Esophagus muscularis mucosa (tissue), 4 donors: ENCODE results near the gene SLX4. TPM values are rescaled to one million over a fixed set of nuclear protein-coding genes. Genes with fewer than 3 reads are reported as not detected.

Experiments
- DNase-seq: peaks from one replicate; pipeline ENCODE4 v3.0.0-alpha.2; 2017; ENCODE audit errors: extremely low spot score
- H3K27ac ChIP-seq, 4 donors: fragments of 200-600 bp; sonication (generic); replicated peaks in 1 of 4; 1 replicate in 3 of 4; 2 replicates in 1 of 4; pipeline ENCODE4 v1.5.1; 2016 to 2019; ENCODE audit warnings: mild to moderate bottlenecking in 1 of 4
- H3K27me3 ChIP-seq, 4 donors: fragments of 200-600 bp; sonication (generic); one replicate each; pipeline versions ENCODE4 v1.5.1 to v1.6.0; 2016 to 2019
- H3K36me3 ChIP-seq, 4 donors: fragments of 200-600 bp; sonication (generic); one replicate each; pipeline ENCODE4 v1.5.1; 2016 to 2019
- H3K4me1 ChIP-seq, 4 donors: fragments of 200-600 bp; sonication (generic); one replicate each; pipeline ENCODE4 v1.5.1; 2016 to 2019
- H3K4me3 ChIP-seq, 4 donors: fragments of 200-600 bp; sonication (generic); 1 replicate in 2 of 4; 2 replicates in 2 of 4; pipeline ENCODE4 v1.5.1; 2016 to 2019; ENCODE audit warnings: mild to moderate bottlenecking in 4 of 4, moderate library complexity in 1 of 4
- H3K9me3 ChIP-seq, 4 donors: fragments of 200-600 bp; sonication (generic); 1 replicate in 3 of 4; 2 replicates in 1 of 4; pipeline ENCODE4 v1.5.1; 2016 to 2019
- EP300 ChIP-seq: sonication (generic); formaldehyde crosslinking; IDR thresholded peaks from one replicate; pipeline ENCODE4 v1.6.1; 2017; ENCODE audit warnings: antibody characterized with exemption
- POLR2A ChIP-seq: fragments of 450-650 bp; IDR thresholded peaks from one replicate; pipeline ENCODE4 v1.6.1; 2017; ENCODE audit warnings: antibody characterized with exemption, moderate library complexity, mild to moderate bottlenecking, low read depth
- POLR2AphosphoS5 ChIP-seq, 2 donors: sonication (generic); formaldehyde crosslinking; IDR thresholded peaks; one replicate each; pipeline ENCODE4 v1.6.1; 2017; ENCODE audit warnings: antibody characterized with exemption in 2 of 2
- WGBS: methylation state at CpG from one replicate; pipeline ENCODE4 v1.1.5; 2018; 5-methylcytosine and 5-hydroxymethylcytosine counted together
- intact Hi-C: fragments of 100-400 bp; cut with DNase I; formaldehyde crosslinking; loops from one replicate; pipeline ENCODE4 v1.15.1; 2023
- total RNA-seq, 4 donors: library from RNA; depleted of rRNA; stranded (reverse); fragments of >200 nt; gene quantifications; one replicate each; pipeline versions ENCODE4 v1.1.0 to v1.2.1, GENCODE V29; 2016
- TF ChIP-seq, protein P1 (sequence below), 3 experiments: fragments of 200-600 bp in 2 of 3; fragments of 450-650 bp in 1 of 3; sonication (generic) in 2 of 3; IDR thresholded peaks; one replicate each; pipeline ENCODE4 v1.5.1; 2017 to 2019; ENCODE audit warnings: antibody characterized with exemption in 3 of 3, mild to moderate bottlenecking in 2 of 3, moderate library complexity in 1 of 3

SLX4 gene
- total RNA-seq, 4 donors from 2014 or later, result 3.0 to 5.8 (median 3.9) TPM

- Histone ChIP-seq H3K4me1 (peaks cover 10 to 17% (median 13%) of the 10 kb centered on the region in 4 donors), H3K9me3 (no peaks in the 10 kb centered on the region), H3K36me3 (peaks cover 0 to 35% (median 26%) of the 10 kb centered on the region in 4 donors), H3K4me3 (no peak overlapping the region), H3K27me3 (no peaks in the 10 kb centered on the region), H3K27ac (no peak overlapping the region)
- intact Hi-C loops, result no loop called here
- WGBS, result 94% methylated on average over 7 of the region's 7 CpGs
- DNase-seq, result no peak
- TF ChIP-seq EP300 (no peak), POLR2A (no peak), POLR2AphosphoS5 (IDR thresholded peaks at IDR 0.05) (no peak)
- TF ChIP-seq, protein P1, sequence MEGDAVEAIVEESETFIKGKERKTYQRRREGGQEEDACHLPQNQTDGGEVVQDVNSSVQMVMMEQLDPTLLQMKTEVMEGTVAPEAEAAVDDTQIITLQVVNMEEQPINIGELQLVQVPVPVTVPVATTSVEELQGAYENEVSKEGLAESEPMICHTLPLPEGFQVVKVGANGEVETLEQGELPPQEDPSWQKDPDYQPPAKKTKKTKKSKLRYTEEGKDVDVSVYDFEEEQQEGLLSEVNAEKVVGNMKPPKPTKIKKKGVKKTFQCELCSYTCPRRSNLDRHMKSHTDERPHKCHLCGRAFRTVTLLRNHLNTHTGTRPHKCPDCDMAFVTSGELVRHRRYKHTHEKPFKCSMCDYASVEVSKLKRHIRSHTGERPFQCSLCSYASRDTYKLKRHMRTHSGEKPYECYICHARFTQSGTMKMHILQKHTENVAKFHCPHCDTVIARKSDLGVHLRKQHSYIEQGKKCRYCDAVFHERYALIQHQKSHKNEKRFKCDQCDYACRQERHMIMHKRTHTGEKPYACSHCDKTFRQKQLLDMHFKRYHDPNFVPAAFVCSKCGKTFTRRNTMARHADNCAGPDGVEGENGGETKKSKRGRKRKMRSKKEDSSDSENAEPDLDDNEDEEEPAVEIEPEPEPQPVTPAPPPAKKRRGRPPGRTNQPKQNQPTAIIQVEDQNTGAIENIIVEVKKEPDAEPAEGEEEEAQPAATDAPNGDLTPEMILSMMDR (IDR thresholded peaks at IDR 0.05), result no peak
Measured at GRCh38 chr16:3607161-3607560, 4.2 kb downstream of the SLX4 start.

- intact Hi-C loops, result no loop called here
- Histone ChIP-seq H3K4me1 (peaks cover 10 to 13% (median 11%) of the 10 kb centered on the region in 4 donors), H3K4me3 (no peak overlapping the region), H3K27ac (no peak overlapping the region), H3K9me3 (no peaks in the 10 kb centered on the region), H3K36me3 (peaks cover 0 to 42% (median 31%) of the 10 kb centered on the region in 4 donors), H3K27me3 (no peaks in the 10 kb centered on the region)
- TF ChIP-seq POLR2A (no peak), EP300 (no peak), POLR2AphosphoS5 (IDR thresholded peaks at IDR 0.05) (no peak)
- WGBS, result 88% methylated on average over 11 of the region's 11 CpGs
- no peak for DNase-seq
Measured at GRCh38 chr16:3606441-3606840, 5.0 kb downstream of the SLX4 start.

GRCh38 chr16:3602320-3602653 is 9.1 kb downstream of the SLX4 start:
- peaks cover 6 to 68% (median 46%) of the 10 kb centered on the region in 4 donors for H3K36me3 ChIP-seq
- H3K4me1 ChIP-seq, result no peaks in the 10 kb centered on the region
- 81% methylated on average over 6 of the region's 7 CpGs for WGBS
- TF ChIP-seq EP300, result no peak
- TF ChIP-seq POLR2AphosphoS5 (IDR thresholded peaks at IDR 0.05), result no peak
- no peak for TF ChIP-seq POLR2A
- TF ChIP-seq, protein P1 (IDR thresholded peaks at IDR 0.05), result no peak
- no peak overlapping the region for H3K4me3 ChIP-seq
- H3K9me3 ChIP-seq, result no peaks in the 10 kb centered on the region
- H3K27me3 ChIP-seq, result no peaks in the 10 kb centered on the region
- no peak overlapping the region for H3K27ac ChIP-seq
- no peak for DNase-seq
- intact Hi-C loops, result no loop called here

GRCh38 chr16:3601614-3602319 is 9.6 kb downstream of the SLX4 start:
- H3K4me3 ChIP-seq, result no peak overlapping the region
- no peak for DNase-seq
- 96% methylated on average over 13 of the region's 13 CpGs for WGBS
- H3K9me3 ChIP-seq, result no peaks in the 10 kb centered on the region
- TF ChIP-seq POLR2AphosphoS5 (IDR thresholded peaks at IDR 0.05), result no peak
- TF ChIP-seq POLR2A, result no peak
- no peak for TF ChIP-seq EP300
- TF ChIP-seq, protein P1 (IDR thresholded peaks at IDR 0.05), result no peak
- H3K27ac ChIP-seq, result no peak overlapping the region
- H3K4me1 ChIP-seq, result no peaks in the 10 kb centered on the region
- H3K27me3 ChIP-seq, result no peaks in the 10 kb centered on the region
- intact Hi-C loops, result no loop called here
- peaks cover 6 to 73% (median 45%) of the 10 kb centered on the region in 4 donors for H3K36me3 ChIP-seq

GRCh38 chr16:3599922-3600321 is 11.5 kb downstream of the SLX4 start:
- WGBS, result 94% methylated on average over 4 of the region's 4 CpGs
- intact Hi-C loops, result no loop called here
- Histone ChIP-seq H3K9me3 (no peaks in the 10 kb centered on the region), H3K4me3 (no peak overlapping the region), H3K27me3 (no peaks in the 10 kb centered on the region), H3K4me1 (no peaks in the 10 kb centered on the region), H3K27ac (no peak overlapping the region), H3K36me3 (peaks cover 10 to 77% (median 42%) of the 10 kb centered on the region in 4 donors)
- TF ChIP-seq, protein P1 (IDR thresholded peaks at IDR 0.05), result no peak
- TF ChIP-seq POLR2A (no peak), POLR2AphosphoS5 (IDR thresholded peaks at IDR 0.05) (no peak), EP300 (no peak)
- DNase-seq, result no peak
